Measurements from ENCODE around the gene SCN4A.
"Not testable (repeated sequence)": the region's sequence is repeated elsewhere in the genome, so short reads cannot be mapped to it uniquely, and the experiment has no call there.

The SCN4A gene

DNA sequence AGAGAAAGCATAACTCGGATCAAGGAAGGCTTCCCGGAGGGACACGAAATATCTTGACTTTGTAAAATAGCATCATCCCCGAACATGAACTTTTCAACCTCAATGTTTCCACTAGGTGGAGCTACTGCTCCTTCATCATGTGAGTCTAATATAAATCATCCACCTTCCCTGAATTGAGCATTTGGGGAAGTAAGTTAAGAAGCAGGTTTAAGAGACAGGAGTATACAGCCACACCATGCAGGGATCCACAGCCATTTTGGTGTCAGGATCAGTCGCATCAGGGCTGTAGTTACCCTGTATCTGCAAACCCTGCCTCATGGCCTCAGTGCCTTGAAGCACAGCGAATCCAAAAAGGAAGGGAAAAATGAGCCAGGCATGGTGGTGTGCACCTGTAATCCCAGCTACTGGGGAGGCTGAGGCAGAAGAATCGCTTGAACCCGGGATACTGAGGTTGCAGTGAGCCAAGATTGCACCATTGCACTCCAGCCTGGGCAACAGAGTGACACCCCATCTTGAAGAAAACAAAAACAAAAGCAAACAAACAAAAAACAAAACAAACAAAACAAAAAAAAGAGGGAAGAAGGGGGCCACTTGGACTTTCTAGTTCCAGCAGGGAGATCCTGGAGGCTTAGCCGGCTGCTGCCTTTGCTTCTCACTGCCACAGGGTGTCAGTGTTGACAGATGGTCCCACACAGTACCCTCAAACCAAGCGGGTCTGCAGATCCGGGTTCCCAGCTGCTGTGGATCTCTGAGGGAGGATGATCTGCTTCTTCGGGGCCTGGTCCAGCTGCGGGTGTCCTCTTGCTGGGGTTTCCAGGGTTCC is 83.5 kb downstream of the SCN4A start:
- H3K4me3 ChIP-seq (ENCODE audit: low read depth, low read length) = not testable (repeated sequence)

Measured in iPS-11a (cell line).